ENCODE data around the gene TNNI2. TPM values are rescaled to one million over a fixed set of nuclear protein-coding genes. Genes with fewer than 3 reads are reported as not detected.
A peak's percentile ranks its signal among the peaks of the same experiment; 100 is the strongest.

The TNNI2 gene
- total RNA-seq, 2 experiments from 2014 or later = 0.50 TPM; not detected in 1

- Histone ChIP-seq H3K9me3 (ENCODE audit: control insufficient read depth in 1 of 2, insufficient read depth in 1 of 2, low read length in 2 of 2) (no peaks in the 10 kb centered on the region), H3K27ac (ENCODE audit: low read depth in 1 of 2, low read length in 2 of 2) (peak overlapping the region in 1 of 2 donors; percentile 13), H3K4me3 (ENCODE audit: low read length) (no peak overlapping the region), H3K4me1 (ENCODE audit: insufficient read depth, low read length) (peaks cover 80% of the 10 kb centered on the region), H3K27me3 (ENCODE audit: control insufficient read depth in 1 of 2, insufficient read depth in 2 of 2, low read length in 2 of 2) (no peaks in the 10 kb centered on the region), H3K36me3 (ENCODE audit: insufficient read depth, low read length) (peaks cover 25% of the 10 kb centered on the region)
- no peaks in the 10 kb centered on the region for H3K9me3 Mint-ChIP-seq
- H3K4me1 Mint-ChIP-seq (ENCODE audit: low read depth) = peaks cover 32% of the 10 kb centered on the region
- H3K4me3 Mint-ChIP-seq = no peak overlapping the region
- CTCF ChIA-PET = interaction anchor here (1.0 kb wide), 1 partner anchor 183 kb away, joined by 3 read pairs; no protein-coding TSS in a partner anchor
- POLR2A ChIA-PET = interaction anchor here (1.1 to 1.7 kb wide), 4 partner anchors 23 to 41 kb away, joined by 3 to 7 read pairs (median 5); no protein-coding TSS in a partner anchor
- peaks cover 17% of the 10 kb centered on the region for H3K36me3 Mint-ChIP-seq (ENCODE audit: low read depth)
- ATAC-seq (ENCODE audit: poor library complexity) = no peak
- peak; percentile 19 for TF ChIP-seq CTCF (IDR thresholded peaks at IDR 0.05)
- no peak overlapping the region for H3K27ac Mint-ChIP-seq
- DNase-seq = peak in 4 of 14 experiments; percentile 4 to 42 (median 36)
- intact Hi-C loops (cut with DNase I, micrococcal nuclease) = no loop called here
- H3K27me3 Mint-ChIP-seq = no peaks in the 10 kb centered on the region
These were observed 37.7 kb downstream of the TNNI2 start for GRCh38 chr11:1876361-1877063.

- POLR2A ChIA-PET = interaction anchor here (1.5 to 1.7 kb wide), 2 partner anchors 24 to 27 kb away, joined by 5 read pairs; no protein-coding TSS in a partner anchor
- DNase-seq (peak in 1 of 14 experiments; percentile 17), ATAC-seq (ENCODE audit: poor library complexity) (no peak)
- H3K4me1 Mint-ChIP-seq (ENCODE audit: low read depth) = peaks cover 28% of the 10 kb centered on the region
- Histone ChIP-seq H3K4me1 (ENCODE audit: insufficient read depth, low read length) (peaks cover 80% of the 10 kb centered on the region), H3K4me3 (ENCODE audit: low read length) (no peak overlapping the region), H3K27me3 (ENCODE audit: control insufficient read depth in 1 of 2, insufficient read depth in 2 of 2, low read length in 2 of 2) (no peaks in the 10 kb centered on the region), H3K9me3 (ENCODE audit: control insufficient read depth in 1 of 2, insufficient read depth in 1 of 2, low read length in 2 of 2) (no peaks in the 10 kb centered on the region), H3K27ac (ENCODE audit: low read depth in 1 of 2, low read length in 2 of 2) (no peak overlapping the region), H3K36me3 (ENCODE audit: insufficient read depth, low read length) (peaks cover 25% of the 10 kb centered on the region)
- H3K27me3 Mint-ChIP-seq = no peaks in the 10 kb centered on the region
- CTCF ChIA-PET = interaction anchor here (1.0 kb wide), 1 partner anchor 183 kb away, joined by 3 read pairs; no protein-coding TSS in a partner anchor
- intact Hi-C loops (cut with DNase I, micrococcal nuclease) = no loop called here
- no peak overlapping the region for H3K4me3 Mint-ChIP-seq
- no peak for TF ChIP-seq CTCF (IDR thresholded peaks at IDR 0.05)
- peaks cover 19% of the 10 kb centered on the region for H3K36me3 Mint-ChIP-seq (ENCODE audit: low read depth)
- H3K27ac Mint-ChIP-seq = peak overlapping the region; percentile 33
- H3K9me3 Mint-ChIP-seq = no peaks in the 10 kb centered on the region
These were observed 38.7 kb downstream of the TNNI2 start for GRCh38 chr11:1877211-1878136.
